ENCODE measurements around the gene PMEPA1. TPM values are rescaled to one million over a fixed set of nuclear protein-coding genes. Genes with fewer than 3 reads are reported as not detected.

The PMEPA1 gene
- polyA plus RNA-seq, 4 donors, result 4.0 to 12.7 (median 9.6) TPM

GRCh38 chr20:57609086-57609841, 100.6 kb downstream of the PMEPA1 start:
- peaks cover 0 to 19% (median 4%) of the 10 kb centered on the region in 3 donors for H3K4me1 ChIP-seq (ENCODE audit: control insufficient read depth in 3 of 3, insufficient read depth in 2 of 3, low read depth in 1 of 3, low read length in 2 of 3)
- WGBS, 3 donors, result 86 to 88% (median 87%) methylated on average over 16 of the region's 16 CpGs
- FAIRE-seq (no peak), DNase-seq (no peak)
- H3K27me3 ChIP-seq (ENCODE audit: control insufficient read depth in 3 of 3, insufficient read depth in 3 of 3, low read length in 3 of 3), result no peaks in the 10 kb centered on the region
- no peak overlapping the region for H3K27ac ChIP-seq (ENCODE audit: low read depth in 1 of 3, low read length in 2 of 3)
- no peaks in the 10 kb centered on the region for H3K36me3 ChIP-seq (ENCODE audit: control insufficient read depth in 3 of 3, insufficient read depth in 2 of 3, low read depth in 1 of 3, low read length in 3 of 3)
- no peaks in the 10 kb centered on the region for H3K9me3 ChIP-seq (ENCODE audit: control insufficient read depth in 2 of 2, insufficient read depth in 1 of 2, low read depth in 1 of 2, low read length in 1 of 2)
- no peak overlapping the region for H3K4me3 ChIP-seq (ENCODE audit: low read depth in 1 of 3, low read length in 3 of 3)

- H3K36me3 ChIP-seq (ENCODE audit: control insufficient read depth in 3 of 3, insufficient read depth in 2 of 3, low read depth in 1 of 3, low read length in 3 of 3), result no peaks in the 10 kb centered on the region
- H3K4me3 ChIP-seq (ENCODE audit: low read depth in 1 of 3, low read length in 3 of 3), result no peak overlapping the region
- no peak for DNase-seq
- no peaks in the 10 kb centered on the region for H3K27me3 ChIP-seq (ENCODE audit: control insufficient read depth in 3 of 3, insufficient read depth in 3 of 3, low read length in 3 of 3)
- 76 to 94% (median 82%) methylated on average over 7 of the region's 7 CpGs for WGBS, 3 donors
- H3K9me3 ChIP-seq (ENCODE audit: control insufficient read depth in 2 of 2, insufficient read depth in 1 of 2, low read depth in 1 of 2, low read length in 1 of 2), result peaks cover 0 to 2% of the 10 kb centered on the region in 2 donors
- no peak overlapping the region for H3K27ac ChIP-seq (ENCODE audit: low read depth in 1 of 3, low read length in 2 of 3)
- no peak for FAIRE-seq
- peaks cover 0 to 24% (median 4%) of the 10 kb centered on the region in 3 donors for H3K4me1 ChIP-seq (ENCODE audit: control insufficient read depth in 3 of 3, insufficient read depth in 2 of 3, low read depth in 1 of 3, low read length in 2 of 3)
These were observed 101.3 kb downstream of the PMEPA1 start for GRCh38 chr20:57608516-57608915.

GRCh38 chr20:57605878-57606277, 103.9 kb downstream of the PMEPA1 start:
- Histone ChIP-seq H3K27me3 (ENCODE audit: control insufficient read depth in 3 of 3, insufficient read depth in 3 of 3, low read length in 3 of 3) (no peaks in the 10 kb centered on the region), H3K9me3 (ENCODE audit: control insufficient read depth in 2 of 2, insufficient read depth in 1 of 2, low read depth in 1 of 2, low read length in 1 of 2) (peaks cover 0 to 10% of the 10 kb centered on the region in 2 donors), H3K4me3 (ENCODE audit: low read depth in 1 of 3, low read length in 3 of 3) (no peak overlapping the region), H3K4me1 (ENCODE audit: control insufficient read depth in 3 of 3, insufficient read depth in 2 of 3, low read depth in 1 of 3, low read length in 2 of 3) (peaks cover 0 to 35% (median 6%) of the 10 kb centered on the region in 3 donors), H3K36me3 (ENCODE audit: control insufficient read depth in 3 of 3, insufficient read depth in 2 of 3, low read depth in 1 of 3, low read length in 3 of 3) (no peaks in the 10 kb centered on the region), H3K27ac (ENCODE audit: low read depth in 1 of 3, low read length in 2 of 3) (no peak overlapping the region)
- FAIRE-seq (no peak), DNase-seq (no peak)
- WGBS, 3 donors, result 36 to 58% (median 44%) methylated on average over 5 of the region's 5 CpGs

- Histone ChIP-seq H3K4me1 (ENCODE audit: control insufficient read depth in 3 of 3, insufficient read depth in 2 of 3, low read depth in 1 of 3, low read length in 2 of 3) (peaks cover 0 to 37% (median 6%) of the 10 kb centered on the region in 3 donors), H3K36me3 (ENCODE audit: control insufficient read depth in 3 of 3, insufficient read depth in 2 of 3, low read depth in 1 of 3, low read length in 3 of 3) (no peaks in the 10 kb centered on the region), H3K9me3 (ENCODE audit: control insufficient read depth in 2 of 2, insufficient read depth in 1 of 2, low read depth in 1 of 2, low read length in 1 of 2) (peaks cover 0 to 10% of the 10 kb centered on the region in 2 donors), H3K27ac (ENCODE audit: low read depth in 1 of 3, low read length in 2 of 3) (peak overlapping the region; percentile 63 to 91 (median 86)), H3K4me3 (ENCODE audit: low read depth in 1 of 3, low read length in 3 of 3) (no peak overlapping the region), H3K27me3 (ENCODE audit: control insufficient read depth in 3 of 3, insufficient read depth in 3 of 3, low read length in 3 of 3) (no peaks in the 10 kb centered on the region)
- WGBS, 3 donors, result 10 to 43% (median 16%) methylated on average over 5 of the region's 5 CpGs
- DNase-seq, result peak; percentile 81 to 92
- FAIRE-seq, result no peak
These were observed 104.8 kb downstream of the PMEPA1 start for GRCh38 chr20:57605045-57605444.

- 88 to 93% (median 88%) methylated on average over 10 of the region's 10 CpGs for WGBS, 3 donors
- Histone ChIP-seq H3K27me3 (ENCODE audit: control insufficient read depth in 3 of 3, insufficient read depth in 3 of 3, low read length in 3 of 3) (no peaks in the 10 kb centered on the region), H3K4me3 (ENCODE audit: low read depth in 1 of 3, low read length in 3 of 3) (no peak overlapping the region), H3K27ac (ENCODE audit: low read depth in 1 of 3, low read length in 2 of 3) (no peak overlapping the region), H3K36me3 (ENCODE audit: control insufficient read depth in 3 of 3, insufficient read depth in 2 of 3, low read depth in 1 of 3, low read length in 3 of 3) (no peaks in the 10 kb centered on the region), H3K9me3 (ENCODE audit: control insufficient read depth in 2 of 2, insufficient read depth in 1 of 2, low read depth in 1 of 2, low read length in 1 of 2) (peaks cover 0 to 10% of the 10 kb centered on the region in 2 donors), H3K4me1 (ENCODE audit: control insufficient read depth in 3 of 3, insufficient read depth in 2 of 3, low read depth in 1 of 3, low read length in 2 of 3) (peaks cover 0 to 37% (median 6%) of the 10 kb centered on the region in 3 donors)
- FAIRE-seq, result no peak
- no peak for DNase-seq
These were observed 106.7 kb downstream of the PMEPA1 start for GRCh38 chr20:57603120-57603519.

- Histone ChIP-seq H3K27ac (ENCODE audit: low read depth in 1 of 3, low read length in 2 of 3) (no peak overlapping the region), H3K4me1 (ENCODE audit: control insufficient read depth in 3 of 3, insufficient read depth in 2 of 3, low read depth in 1 of 3, low read length in 2 of 3) (peaks cover 0 to 38% (median 6%) of the 10 kb centered on the region in 3 donors), H3K27me3 (ENCODE audit: control insufficient read depth in 3 of 3, insufficient read depth in 3 of 3, low read length in 3 of 3) (no peaks in the 10 kb centered on the region), H3K9me3 (ENCODE audit: control insufficient read depth in 2 of 2, insufficient read depth in 1 of 2, low read depth in 1 of 2, low read length in 1 of 2) (peaks cover 0 to 10% of the 10 kb centered on the region in 2 donors), H3K4me3 (ENCODE audit: low read depth in 1 of 3, low read length in 3 of 3) (no peak overlapping the region), H3K36me3 (ENCODE audit: control insufficient read depth in 3 of 3, insufficient read depth in 2 of 3, low read depth in 1 of 3, low read length in 3 of 3) (no peaks in the 10 kb centered on the region)
- DNase-seq (no peak), FAIRE-seq (no peak)
- WGBS, 3 donors, result 72 to 90% (median 78%) methylated on average over 5 of the region's 5 CpGs
These were observed 108.1 kb downstream of the PMEPA1 start for GRCh38 chr20:57601737-57602136.

GRCh38 chr20:57601211-57601570, 108.6 kb downstream of the PMEPA1 start:
- Histone ChIP-seq H3K27ac (ENCODE audit: low read depth in 1 of 3, low read length in 2 of 3) (no peak overlapping the region), H3K4me3 (ENCODE audit: low read depth in 1 of 3, low read length in 3 of 3) (no peak overlapping the region), H3K9me3 (ENCODE audit: control insufficient read depth in 2 of 2, insufficient read depth in 1 of 2, low read depth in 1 of 2, low read length in 1 of 2) (peaks cover 0 to 10% of the 10 kb centered on the region in 2 donors), H3K36me3 (ENCODE audit: control insufficient read depth in 3 of 3, insufficient read depth in 2 of 3, low read depth in 1 of 3, low read length in 3 of 3) (no peaks in the 10 kb centered on the region), H3K27me3 (ENCODE audit: control insufficient read depth in 3 of 3, insufficient read depth in 3 of 3, low read length in 3 of 3) (no peaks in the 10 kb centered on the region), H3K4me1 (ENCODE audit: control insufficient read depth in 3 of 3, insufficient read depth in 2 of 3, low read depth in 1 of 3, low read length in 2 of 3) (peaks cover 0 to 37% (median 6%) of the 10 kb centered on the region in 3 donors)
- FAIRE-seq (no peak), DNase-seq (no peak)
- WGBS, 3 donors, result 86 to 90% (median 88%) methylated on average over 2 of the region's 2 CpGs

- Histone ChIP-seq H3K9me3 (ENCODE audit: control insufficient read depth in 2 of 2, insufficient read depth in 1 of 2, low read depth in 1 of 2, low read length in 1 of 2) (peaks cover 0 to 10% of the 10 kb centered on the region in 2 donors), H3K36me3 (ENCODE audit: control insufficient read depth in 3 of 3, insufficient read depth in 2 of 3, low read depth in 1 of 3, low read length in 3 of 3) (no peaks in the 10 kb centered on the region), H3K4me3 (ENCODE audit: low read depth in 1 of 3, low read length in 3 of 3) (no peak overlapping the region), H3K4me1 (ENCODE audit: control insufficient read depth in 3 of 3, insufficient read depth in 2 of 3, low read depth in 1 of 3, low read length in 2 of 3) (peaks cover 0 to 32% (median 6%) of the 10 kb centered on the region in 3 donors), H3K27me3 (ENCODE audit: control insufficient read depth in 3 of 3, insufficient read depth in 3 of 3, low read length in 3 of 3) (no peaks in the 10 kb centered on the region), H3K27ac (ENCODE audit: low read depth in 1 of 3, low read length in 2 of 3) (no peak overlapping the region)
- DNase-seq, result no peak
- FAIRE-seq, result no peak
- WGBS, 3 donors, result 70 to 78% (median 72%) methylated on average over 12 to 13 of the region's 13 CpGs
These were observed 109.2 kb downstream of the PMEPA1 start for GRCh38 chr20:57600320-57601210.
